Fibroblast of villous mesenchyme (primary cell): Measurements from ENCODE around the gene CYREN. TPM values are rescaled to one million over a fixed set of nuclear protein-coding genes. Genes with fewer than 3 reads are reported as not detected.

Experiments used
- DNase-seq: peaks from one replicate; pipeline ENCODE4 v3.0.0-alpha.2; 2010; ENCODE audit warnings: low read depth
- H3K4me3 ChIP-seq: 2 replicates; pipeline ENCODE4 v1.5.1; 2011; ENCODE audit warnings: low read depth, mild to moderate bottlenecking, low read length
- total RNA-seq: library from RNA; depleted of rRNA; stranded (reverse); fragments of >200 nt; gene quantifications from 2 replicates; pipeline ENCODE4 v1.2.3, GENCODE V29; 2012
- TF ChIP-seq, protein P1 (sequence below): IDR thresholded peaks from 2 replicates; pipeline ENCODE4 v1.5.1; 2012; ENCODE audit warnings: low read depth, mild to moderate bottlenecking, low read length; ENCODE audit not compliant: insufficient read depth

The CYREN gene
- total RNA-seq, 1 donor: 34.1 TPM

GRCh38 chr7:135185471-135186260, 15.2 kb upstream of the CYREN start:
- TF ChIP-seq, protein P1, sequence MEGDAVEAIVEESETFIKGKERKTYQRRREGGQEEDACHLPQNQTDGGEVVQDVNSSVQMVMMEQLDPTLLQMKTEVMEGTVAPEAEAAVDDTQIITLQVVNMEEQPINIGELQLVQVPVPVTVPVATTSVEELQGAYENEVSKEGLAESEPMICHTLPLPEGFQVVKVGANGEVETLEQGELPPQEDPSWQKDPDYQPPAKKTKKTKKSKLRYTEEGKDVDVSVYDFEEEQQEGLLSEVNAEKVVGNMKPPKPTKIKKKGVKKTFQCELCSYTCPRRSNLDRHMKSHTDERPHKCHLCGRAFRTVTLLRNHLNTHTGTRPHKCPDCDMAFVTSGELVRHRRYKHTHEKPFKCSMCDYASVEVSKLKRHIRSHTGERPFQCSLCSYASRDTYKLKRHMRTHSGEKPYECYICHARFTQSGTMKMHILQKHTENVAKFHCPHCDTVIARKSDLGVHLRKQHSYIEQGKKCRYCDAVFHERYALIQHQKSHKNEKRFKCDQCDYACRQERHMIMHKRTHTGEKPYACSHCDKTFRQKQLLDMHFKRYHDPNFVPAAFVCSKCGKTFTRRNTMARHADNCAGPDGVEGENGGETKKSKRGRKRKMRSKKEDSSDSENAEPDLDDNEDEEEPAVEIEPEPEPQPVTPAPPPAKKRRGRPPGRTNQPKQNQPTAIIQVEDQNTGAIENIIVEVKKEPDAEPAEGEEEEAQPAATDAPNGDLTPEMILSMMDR: no peak
- no peak for DNase-seq
- no peak overlapping the region for H3K4me3 ChIP-seq

GRCh38 chr7:135184254-135184841, 13.8 kb upstream of the CYREN start:
- no peak for DNase-seq
- no peak overlapping the region for H3K4me3 ChIP-seq
- TF ChIP-seq, protein P1: no peak

- TF ChIP-seq, protein P1: no peak
- no peak for DNase-seq
- no peak overlapping the region for H3K4me3 ChIP-seq
Observed at GRCh38 chr7:135183478-135183877, 13.0 kb upstream of the CYREN start.

DNA sequence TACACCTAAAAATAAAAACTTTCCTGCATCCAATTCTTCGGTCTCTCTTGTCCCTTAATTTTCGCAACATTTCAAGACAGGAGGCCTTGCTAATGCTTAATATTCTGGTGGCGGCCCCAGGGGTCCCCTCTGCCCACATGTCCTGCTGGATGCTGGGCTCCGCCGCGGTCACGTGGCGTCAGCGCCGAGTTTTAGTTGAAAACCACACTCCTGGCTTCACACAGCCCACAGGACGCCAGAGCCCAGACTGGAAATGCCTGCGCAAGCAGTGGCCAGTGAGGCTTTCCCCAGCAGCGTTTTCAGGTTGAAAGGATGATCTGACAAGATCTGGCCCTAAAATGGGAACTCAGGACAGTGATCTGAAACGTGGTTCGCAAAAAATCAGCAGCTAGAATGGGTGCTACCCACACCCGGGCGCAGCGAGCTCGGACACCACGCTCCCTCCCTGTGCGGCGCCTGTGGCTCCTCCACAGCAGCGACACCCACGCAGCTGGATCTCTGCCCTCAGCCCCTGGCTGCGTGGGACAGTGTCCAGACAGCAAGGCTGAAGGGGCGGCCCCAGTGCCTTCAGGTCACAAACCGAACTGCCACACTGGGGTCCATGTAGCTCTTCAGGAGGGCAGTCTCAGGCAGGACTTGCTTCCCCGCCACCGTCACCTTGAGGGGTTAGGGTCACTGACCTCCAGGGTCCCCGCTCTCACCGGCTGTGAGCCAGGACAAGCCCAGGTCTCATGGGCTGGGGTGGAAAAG, 11.6 kb upstream of the CYREN start:
- H3K4me3 ChIP-seq: no peak overlapping the region
- TF ChIP-seq, protein P1: no peak

GRCh38 chr7:135181261-135181928, 10.9 kb upstream of the CYREN start:
- H3K4me3 ChIP-seq: no peak overlapping the region
- TF ChIP-seq, protein P1: no peak
- DNase-seq: no peak

More for the DNA sequence above, 11.6 kb upstream of the CYREN start:
- no peak for DNase-seq

- H3K4me3 ChIP-seq: no peak overlapping the region
- no peak for DNase-seq
- TF ChIP-seq, protein P1: no peak
Observed at GRCh38 chr7:135180122-135180521, 9.6 kb upstream of the CYREN start.
